GM12878 (cell line): ENCODE results near the gene NOL11.

ENCODE experiments used
- CBX3 ChIP-seq: fragments of 200-600 bp; sonication (generic); IDR thresholded peaks from 2 replicates; pipeline ENCODE4 v1.6.1; 2016; ENCODE audit warnings: low read depth, borderline replicate concordance
- CHD2 ChIP-seq: IDR thresholded peaks from 2 replicates; pipeline ENCODE4 v1.6.1; 2011; ENCODE audit warnings: low read depth, low read length, improper control_type of control experiment, borderline replicate concordance
- CREB1 ChIP-seq: IDR thresholded peaks from 2 replicates; pipeline ENCODE4 v1.6.1; 2012; ENCODE audit warnings: low read depth, mild to moderate bottlenecking, inconsistent platforms
- EZH2 ChIP-seq: IDR thresholded peaks from 2 replicates; pipeline ENCODE4 v1.6.1; 2012; ENCODE audit warnings: low read depth, mild to moderate bottlenecking, control low read depth, inconsistent platforms, low read length, borderline replicate concordance; ENCODE audit not compliant: control insufficient read depth
- FOXM1 ChIP-seq: IDR thresholded peaks from 2 replicates; pipeline ENCODE4 v1.6.1; 2012; ENCODE audit warnings: low read depth, mild to moderate bottlenecking, inconsistent platforms, low read length, moderate library complexity
- MYB ChIP-seq: fragments of 150-350 bp; IDR thresholded peaks from 2 replicates; pipeline ENCODE4 v1.6.1; 2014; ENCODE audit warnings: mild to moderate bottlenecking, low read depth, low read length, borderline replicate concordance
- NFIC ChIP-seq: IDR thresholded peaks from 2 replicates; pipeline ENCODE4 v1.6.1; 2012; ENCODE audit warnings: low read depth, mild to moderate bottlenecking, inconsistent platforms, low read length, moderate library complexity
- NR2C2 ChIP-seq: IDR thresholded peaks from 2 replicates; pipeline ENCODE4 v1.6.1; 2011; ENCODE audit warnings: borderline replicate concordance, low read depth; ENCODE audit not compliant: control insufficient read depth, insufficient read length
- SIX5 ChIP-seq: IDR thresholded peaks from 2 replicates; pipeline ENCODE4 v1.6.1; 2011; ENCODE audit warnings: mild to moderate bottlenecking, low read depth, low read length, moderate library complexity; ENCODE audit not compliant: severe bottlenecking
- SMAD5 ChIP-seq: IDR thresholded peaks from 2 replicates; pipeline ENCODE4 v1.6.1; 2016; ENCODE audit warnings: antibody characterized with exemption, low read depth
- TBL1XR1 ChIP-seq: IDR thresholded peaks from 2 replicates; pipeline ENCODE4 v1.6.1; 2012; ENCODE audit warnings: low read depth, low read length, improper control_type of control experiment
- TF ChIP-seq, protein P1 (sequence below), 3 experiments: IDR thresholded peaks in 2 of 3; conservative IDR thresholded peaks in 1 of 3; 2 replicates each; pipeline ENCODE4 v1.5.1; 2011; ENCODE audit warnings: low read depth in 3 of 3, low read length in 3 of 3, mild to moderate bottlenecking in 3 of 3, control low read depth in 2 of 3, moderate library complexity in 2 of 3, inconsistent platforms in 1 of 3, mixed read lengths in 1 of 3; ENCODE audit not compliant: control insufficient read depth in 2 of 3, insufficient read depth in 1 of 3; ENCODE audit errors: extremely low read depth in 1 of 3

DNA sequence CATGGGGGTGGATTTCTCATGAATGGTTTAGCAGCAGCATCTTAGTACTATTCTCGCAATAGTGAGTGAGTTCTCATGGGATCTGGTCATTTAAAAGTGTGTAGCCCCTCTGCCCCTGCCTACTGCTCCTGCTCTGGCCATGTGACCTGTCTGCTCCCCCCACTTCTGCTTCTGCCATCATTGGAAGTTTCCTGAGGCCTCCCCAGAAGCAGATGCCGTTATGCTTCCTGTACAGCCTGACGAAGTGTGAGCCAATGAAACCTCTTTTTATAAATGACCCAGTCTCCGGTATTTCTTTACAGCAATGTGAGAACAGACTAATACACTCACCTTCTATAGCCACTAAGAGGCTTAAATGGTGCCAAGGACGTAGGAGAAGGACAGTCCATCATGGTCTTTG lies 51.5 kb downstream of the NOL11 start:
- TF ChIP-seq, protein P1, sequence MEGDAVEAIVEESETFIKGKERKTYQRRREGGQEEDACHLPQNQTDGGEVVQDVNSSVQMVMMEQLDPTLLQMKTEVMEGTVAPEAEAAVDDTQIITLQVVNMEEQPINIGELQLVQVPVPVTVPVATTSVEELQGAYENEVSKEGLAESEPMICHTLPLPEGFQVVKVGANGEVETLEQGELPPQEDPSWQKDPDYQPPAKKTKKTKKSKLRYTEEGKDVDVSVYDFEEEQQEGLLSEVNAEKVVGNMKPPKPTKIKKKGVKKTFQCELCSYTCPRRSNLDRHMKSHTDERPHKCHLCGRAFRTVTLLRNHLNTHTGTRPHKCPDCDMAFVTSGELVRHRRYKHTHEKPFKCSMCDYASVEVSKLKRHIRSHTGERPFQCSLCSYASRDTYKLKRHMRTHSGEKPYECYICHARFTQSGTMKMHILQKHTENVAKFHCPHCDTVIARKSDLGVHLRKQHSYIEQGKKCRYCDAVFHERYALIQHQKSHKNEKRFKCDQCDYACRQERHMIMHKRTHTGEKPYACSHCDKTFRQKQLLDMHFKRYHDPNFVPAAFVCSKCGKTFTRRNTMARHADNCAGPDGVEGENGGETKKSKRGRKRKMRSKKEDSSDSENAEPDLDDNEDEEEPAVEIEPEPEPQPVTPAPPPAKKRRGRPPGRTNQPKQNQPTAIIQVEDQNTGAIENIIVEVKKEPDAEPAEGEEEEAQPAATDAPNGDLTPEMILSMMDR (IDR thresholded peaks at IDR 0.05 in 2 of 3, conservative IDR thresholded peaks at IDR 0.05 in 1 of 3; ENCODE audit: control insufficient read depth in 2 of 3, extremely low read depth in 1 of 3, insufficient read depth in 1 of 3, low read depth in 3 of 3, low read length in 3 of 3): no peak
- TF ChIP-seq EZH2: no peak
- TF ChIP-seq FOXM1: no peak
- TF ChIP-seq SMAD5: no peak
- TF ChIP-seq SIX5: no peak
- no peak for TF ChIP-seq CHD2
- no peak for TF ChIP-seq CREB1
- TF ChIP-seq NR2C2: no peak
- TF ChIP-seq TBL1XR1: no peak
- TF ChIP-seq MYB: no peak
- no peak for TF ChIP-seq CBX3
- TF ChIP-seq NFIC: no peak
